T-helper 1 cell treated with Interleukin-12 subunit alpha and Interleukin-12 subunit beta and Interleukin-4 antibody, amounts not matched to agents 30 μg/mL and 1 μg/mL, for 36 hours (primary cell): ENCODE data around the gene B4GALT4.
"Not testable (repeated sequence)": the region's sequence is repeated elsewhere in the genome, so short reads cannot be mapped to it uniquely, and the experiment has no call there.

Experiments
- H3K27ac Mint-ChIP-seq: one replicate; pipeline ENCODE4 v1.8.0; 2021; ENCODE audit warnings: mild to moderate bottlenecking, mixed read lengths
- H3K27me3 Mint-ChIP-seq: one replicate; pipeline ENCODE4 v1.8.0; 2021; ENCODE audit warnings: low read depth, mixed read lengths
- H3K36me3 Mint-ChIP-seq: one replicate; pipeline ENCODE4 v1.8.0; 2021; ENCODE audit warnings: low read depth, mixed read lengths
- H3K4me1 Mint-ChIP-seq: one replicate; pipeline ENCODE4 v1.8.0; 2021; ENCODE audit warnings: low read depth, mixed read lengths
- H3K4me3 Mint-ChIP-seq: one replicate; pipeline ENCODE4 v1.8.0; 2021; ENCODE audit warnings: mild to moderate bottlenecking, moderate library complexity, mixed read lengths
- H3K9me3 Mint-ChIP-seq: one replicate; pipeline ENCODE4 v1.8.0; 2021; ENCODE audit warnings: mixed read lengths

B4GALT4 gene

GRCh38 chr3:119164745-119165144 lies 75.9 kb downstream of the B4GALT4 start:
- not testable (repeated sequence) for H3K4me1 Mint-ChIP-seq, H3K27me3 Mint-ChIP-seq, H3K36me3 Mint-ChIP-seq, H3K4me3 Mint-ChIP-seq, H3K27ac Mint-ChIP-seq, H3K9me3 Mint-ChIP-seq
